H1 (cell line): ENCODE results near the gene KLHL2. TPM values are rescaled to one million over a fixed set of nuclear protein-coding genes. Genes with fewer than 3 reads are reported as not detected.

Experiments used
- BACH1 ChIP-seq: IDR thresholded peaks from 2 replicates; pipeline ENCODE4 v1.6.1; 2012; ENCODE audit warnings: low read length, improper control_type of control experiment
- BCL11A ChIP-seq, 2 experiments: IDR thresholded peaks; one replicate each; pipeline ENCODE4 v1.6.1; 2011; ENCODE audit warnings: low read depth in 2 of 2, low read length in 2 of 2, mild to moderate bottlenecking in 2 of 2
- EP300 ChIP-seq, 2 experiments: IDR thresholded peaks; 1 replicate in 1 of 2; 2 replicates in 1 of 2; pipeline ENCODE4 v1.6.1; 2011 to 2012; ENCODE audit warnings: low read depth in 2 of 2, low read length in 2 of 2, mild to moderate bottlenecking in 2 of 2, borderline replicate concordance in 1 of 2, inconsistent platforms in 1 of 2, moderate library complexity in 1 of 2
- KDM4A ChIP-seq: IDR thresholded peaks from one replicate; pipeline ENCODE4 v1.7.1; 2012; ENCODE audit warnings: low read depth, mild to moderate bottlenecking, moderate library complexity, low read length, inconsistent platforms; ENCODE audit not compliant: severe bottlenecking
- TAF1 ChIP-seq: IDR thresholded peaks from 2 replicates; pipeline ENCODE4 v1.6.1; 2011; ENCODE audit warnings: mild to moderate bottlenecking, low read depth, low read length
- USF2 ChIP-seq: IDR thresholded peaks from 2 replicates; pipeline ENCODE4 v1.6.1; 2011; ENCODE audit warnings: low read length, improper control_type of control experiment
- polyA plus RNA-seq, 7 experiments: library from polyadenylated mRNA; depleted of rRNA in 3 of 7; stranded (reverse) in 5 of 7; unstranded in 2 of 7; fragments of >200 nt in 5 of 7; fragments of 200-250 nt in 2 of 7; gene quantifications; 1 replicate in 5 of 7; 2 replicates in 1 of 7; 4 replicates in 1 of 7; pipeline versions ENCODE4 v1.2.1 to v1.2.3, GENCODE V29; 2011 to 2013; ENCODE audit warnings: missing spikeins in 2 of 7, mixed read lengths in 2 of 7
- total RNA-seq: library from RNA; stranded (reverse); fragmentation: NEBNext Ultra II Directional; extraction: Animal tissue kit (Norgen Biotek cat#: 25700); gene quantifications from 2 replicates; pipeline ENCODE4 v1.2.1, GENCODE V29; 2021

The KLHL2 gene
- total and polyA plus RNA-seq, 2 of the 8 experiments (the other 6 are each of a cell fraction or from before 2014, with no cell fraction given), result 5.2 to 12.0 TPM

- TF ChIP-seq USF2 (no peak), EP300 (IDR thresholded peaks at IDR 0.05; ENCODE audit: borderline replicate concordance in 1 of 2, low read depth in 2 of 2, low read length in 2 of 2) (no peak), BCL11A (IDR thresholded peaks at IDR 0.05; ENCODE audit: low read depth in 2 of 2, low read length in 2 of 2) (no peak), BACH1 (no peak), TAF1 (no peak), KDM4A (no peak)
- TF ChIP-seq, all 59 proteins: peak for 0
These were observed 7.6 kb upstream of the KLHL2 start (continued) for GRCh38 chr4:165199722-165200121.
